NCI-H146 (cell line): ENCODE results near the gene MMP3.
"Not testable (repeated sequence)": the region's sequence is repeated elsewhere in the genome, so short reads cannot be mapped to it uniquely, and the experiment has no call there.

Experiments used
- DNase-seq: peaks from one replicate; lab custom pipeline; 2025; lab: John Stamatoyannopoulos, UW

MMP3 gene

GRCh38 chr11:102843489-102843888, at the start of gene MMP3:
Gene MMP3 (minus strand): TSS chr11:102843609. CDS start chr11:102843546, 63 bp downstream.
- DNase-seq, result no peak

GRCh38 chr11:102891736-102892135, 48.3 kb upstream of the MMP3 start:
- DNase-seq, result no peak

DNA sequence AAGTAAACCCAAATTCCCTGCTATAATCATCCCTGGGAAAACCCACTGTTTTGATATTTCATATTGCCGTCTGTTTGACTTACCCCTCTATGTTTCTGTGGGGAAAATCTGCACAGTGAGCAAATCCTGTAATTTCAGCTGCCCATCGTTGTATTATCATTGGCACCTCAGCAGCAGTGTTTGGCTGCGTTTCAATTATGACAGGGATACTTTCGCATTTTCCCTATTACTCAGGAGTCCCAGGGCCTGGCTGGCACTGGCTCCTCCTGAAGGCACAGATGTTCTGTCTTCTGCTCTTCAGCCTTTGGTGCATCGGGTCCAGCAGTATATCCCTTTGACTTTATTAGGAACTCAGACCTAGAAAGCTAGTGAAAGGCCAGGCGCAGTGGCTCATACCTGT, 43.6 kb upstream of the MMP3 start:
- DNase-seq, result no peak

- no peak for DNase-seq
Observed at GRCh38 chr11:102883141-102883540, 39.7 kb upstream of the MMP3 start.

- no peak for DNase-seq
Observed at GRCh38 chr11:102882389-102883024, 39.1 kb upstream of the MMP3 start.

DNA sequence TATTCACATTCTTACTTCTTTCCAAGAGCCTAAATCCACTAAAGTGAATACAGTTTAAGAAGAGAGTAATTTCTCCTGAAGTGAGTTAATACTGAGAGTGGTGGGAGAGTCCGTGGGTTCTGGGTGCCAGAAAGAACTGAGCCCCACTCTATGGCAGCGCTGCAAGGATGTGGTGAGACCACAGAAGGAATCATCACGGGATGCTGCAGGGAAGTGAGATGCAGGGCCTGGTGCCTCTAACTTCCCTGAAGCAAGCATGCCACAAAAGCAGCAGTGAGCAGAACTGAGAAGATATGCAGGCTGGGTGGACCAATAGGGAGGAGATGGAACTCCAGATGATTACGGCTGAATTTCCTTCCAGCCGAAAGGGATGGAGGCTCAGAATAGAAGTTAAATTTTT, 36.4 kb upstream of the MMP3 start:
- no peak for DNase-seq

DNA sequence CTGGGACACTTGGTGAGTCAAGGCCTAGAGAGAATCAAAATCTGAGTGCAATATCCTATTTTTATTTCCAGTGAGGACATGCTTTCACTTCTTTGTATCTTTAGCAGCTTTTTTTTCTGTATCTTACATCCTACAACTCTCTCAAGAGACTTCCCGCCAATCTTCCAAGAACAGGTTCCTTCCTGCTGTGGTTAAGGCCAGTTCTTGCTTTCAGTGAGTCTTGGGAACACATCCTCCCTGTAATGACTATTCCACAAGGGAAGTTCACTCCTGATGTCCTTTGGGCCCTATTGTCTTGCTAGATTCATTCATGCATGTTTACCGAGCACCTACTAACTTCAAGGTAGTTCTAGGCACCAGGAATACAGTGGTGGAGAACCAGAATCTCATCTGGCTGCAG, 35.2 kb upstream of the MMP3 start:
- DNase-seq, result no peak

DNA sequence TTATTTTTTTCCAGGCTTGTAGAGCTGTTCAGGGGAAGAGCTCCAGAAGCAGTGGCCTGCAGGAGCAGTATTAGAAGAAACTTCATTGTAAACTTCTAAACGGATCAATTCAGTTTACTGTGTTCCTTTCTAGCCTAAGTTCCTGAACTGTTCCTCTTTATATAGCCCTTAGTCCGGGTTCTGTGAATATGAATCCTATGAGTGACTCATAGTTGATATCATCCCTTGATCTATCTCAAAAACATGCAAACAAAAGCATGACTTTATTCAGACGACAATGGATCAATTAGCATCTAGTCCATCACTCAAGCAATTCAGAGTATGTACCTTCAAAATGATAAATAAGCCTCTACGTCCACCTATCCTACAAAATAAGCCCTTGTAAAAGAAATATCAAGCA, 31.4 kb upstream of the MMP3 start, which contains the start of gene MMP12:
TSS of gene MMP12 (minus strand) at position 131 of the 400 bp plus-strand sequence. CDS start at position 86, 45 bp downstream.
- no peak for DNase-seq

GRCh38 chr11:102869354-102869964, 26.1 kb upstream of the MMP3 start:
- not testable (repeated sequence) for DNase-seq

- DNase-seq, result no peak
Observed at GRCh38 chr11:102868339-102868738, 24.9 kb upstream of the MMP3 start.

- DNase-seq, result no peak
Observed at GRCh38 chr11:102864724-102865123, 21.3 kb upstream of the MMP3 start.

GRCh38 chr11:102853956-102854355, 10.5 kb upstream of the MMP3 start:
- DNase-seq, result no peak

DNA sequence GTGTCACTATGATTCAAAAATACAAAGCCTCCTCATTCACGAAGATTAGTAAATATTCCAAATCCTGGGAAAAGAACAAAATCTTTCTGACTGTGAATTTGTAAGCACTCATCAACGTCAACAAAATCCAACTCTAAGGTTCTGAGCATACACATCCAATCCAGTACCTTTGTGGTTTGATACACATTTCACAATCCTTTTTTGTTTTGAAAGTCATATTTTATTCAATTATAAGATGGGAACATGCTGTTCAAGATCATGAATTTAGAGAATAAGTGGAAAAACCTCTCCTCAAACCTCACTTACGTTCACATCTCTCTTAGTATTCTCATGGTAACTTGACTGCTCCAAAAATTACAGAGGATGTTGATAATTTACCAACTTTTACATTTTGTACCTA, 9.6 kb upstream of the MMP3 start:
- no peak for DNase-seq

GRCh38 chr11:102850973-102851745, 7.8 kb upstream of the MMP3 start:
- no peak for DNase-seq

GRCh38 chr11:102849311-102849710, 5.9 kb upstream of the MMP3 start:
- DNase-seq, result no peak

- no peak for DNase-seq
Observed at GRCh38 chr11:102846292-102846691, 2.9 kb upstream of the MMP3 start.

DNA sequence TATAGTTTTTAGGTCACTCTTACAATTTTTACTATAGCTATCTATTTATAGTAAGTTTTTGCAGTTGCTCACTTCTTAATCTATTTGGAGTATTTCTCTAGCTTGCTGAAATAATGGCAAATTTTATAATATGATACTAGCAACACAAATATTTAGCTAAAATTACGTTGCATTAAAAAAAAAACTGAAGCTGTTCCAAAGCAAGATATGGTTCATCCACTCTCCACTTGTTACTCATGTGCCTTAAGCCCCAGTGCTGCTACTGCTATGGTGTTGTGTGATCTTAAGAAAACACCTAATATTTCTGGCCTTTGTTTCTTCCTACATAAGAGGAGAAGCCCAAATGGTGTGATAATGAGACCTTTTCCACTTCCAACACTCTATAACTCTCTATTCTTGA, 479 bp downstream of the MMP3 start:
- DNase-seq, result no peak

DNA sequence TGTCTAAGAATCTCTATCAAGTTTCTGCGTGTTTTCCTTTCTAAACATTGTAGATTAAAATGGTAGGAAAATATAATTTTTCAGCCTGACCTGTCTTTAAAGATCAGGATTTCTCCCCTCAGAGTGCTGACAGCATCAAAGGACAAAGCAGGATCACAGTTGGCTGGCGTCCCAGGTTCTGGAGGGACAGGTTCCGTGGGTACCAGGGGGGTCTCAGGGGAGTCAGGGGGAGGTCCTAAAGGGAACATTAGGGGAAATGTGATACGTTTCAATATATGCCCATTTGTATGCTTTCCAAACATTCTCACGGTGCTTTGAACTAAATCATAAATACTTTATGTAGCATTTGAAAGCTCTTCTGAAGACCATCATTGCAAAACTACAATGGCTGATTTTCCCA, 3.4 kb downstream of the MMP3 start:
- DNase-seq, result no peak

GRCh38 chr11:102837646-102838045, 5.8 kb downstream of the MMP3 start:
- DNase-seq, result no peak

- DNase-seq, result no peak
Observed at GRCh38 chr11:102837156-102837555, 6.3 kb downstream of the MMP3 start.

DNA sequence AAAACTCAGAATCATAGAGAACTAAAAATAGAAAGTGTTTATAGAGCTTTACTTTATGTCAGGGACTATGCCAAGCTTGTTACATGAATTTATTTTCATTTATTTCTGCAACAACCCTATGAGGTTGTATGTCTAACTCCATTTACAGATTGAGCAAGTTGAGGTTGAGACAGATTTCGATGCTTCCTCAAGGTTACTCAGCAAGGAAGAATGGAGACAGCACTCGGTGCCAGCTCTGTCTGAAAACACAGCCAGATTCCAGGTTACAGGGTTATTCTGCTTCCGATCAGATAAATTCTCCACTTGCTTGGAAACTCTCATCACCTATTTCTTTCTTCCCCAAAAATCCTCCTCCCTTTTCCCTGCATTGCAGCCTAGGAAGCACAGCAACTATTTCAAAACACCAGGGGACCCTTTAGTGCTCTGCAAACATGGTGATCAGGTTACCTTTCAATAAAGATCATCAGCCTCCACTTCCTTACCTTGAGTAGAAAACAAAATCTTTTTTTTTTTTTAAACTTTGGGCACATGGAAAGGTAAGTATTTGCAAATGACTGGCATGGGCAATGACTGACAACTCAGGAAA, 7.0 kb downstream of the MMP3 start:
- DNase-seq, result no peak

GRCh38 chr11:102833731-102834130, 9.7 kb downstream of the MMP3 start:
- no peak for DNase-seq

- no peak for DNase-seq
Observed at GRCh38 chr11:102832612-102833011, 10.8 kb downstream of the MMP3 start.
